Esophagus squamous epithelium (tissue), 5 donors: ENCODE data around the gene AFF3. TPM values are rescaled to one million over a fixed set of nuclear protein-coding genes. Genes with fewer than 3 reads are reported as not detected.
"Not testable (repeated sequence)": the region's sequence is repeated elsewhere in the genome, so short reads cannot be mapped to it uniquely, and the experiment has no call there.

Source experiments
- DNase-seq: peaks from one replicate; lab custom pipeline; 2025; lab: John Stamatoyannopoulos, UW
- H3K27ac ChIP-seq, 4 donors: fragments of 200-600 bp; sonication (generic); one replicate each; pipeline ENCODE4 v1.5.1; 2016 to 2019; ENCODE audit warnings: mild to moderate bottlenecking in 1 of 4
- H3K27me3 ChIP-seq, 4 donors: fragments of 200-600 bp; sonication (generic); 1 replicate in 3 of 4; 2 replicates in 1 of 4; pipeline versions ENCODE4 v1.5.1 to v1.6.0; 2017 to 2021; ENCODE audit warnings: antibody characterized with exemption in 1 of 4
- H3K36me3 ChIP-seq, 3 donors: fragments of 200-600 bp; sonication (generic); one replicate each; pipeline ENCODE4 v1.5.1; 2016 to 2019
- H3K4me1 ChIP-seq, 3 donors: fragments of 200-600 bp; sonication (generic); one replicate each; pipeline ENCODE4 v1.5.1; 2017 to 2019
- H3K4me3 ChIP-seq, 4 donors: fragments of 200-600 bp; sonication (generic); 1 replicate in 3 of 4; 2 replicates in 1 of 4; pipeline ENCODE4 v1.5.1; 2016 to 2019; ENCODE audit warnings: mild to moderate bottlenecking in 2 of 4, moderate library complexity in 1 of 4
- H3K9me3 ChIP-seq, 3 donors: fragments of 200-600 bp; sonication (generic); one replicate each; pipeline ENCODE4 v1.5.1; 2016 to 2019
- POLR2A ChIP-seq, 4 donors: fragments of 450-650 bp; IDR thresholded peaks; one replicate each; pipeline ENCODE4 v1.6.1; 2017; ENCODE audit warnings: antibody characterized with exemption in 4 of 4, mild to moderate bottlenecking in 4 of 4, moderate library complexity in 3 of 4
- WGBS, 2 donors: methylation state at CpG; one replicate each; pipeline ENCODE4 v1.1.5; 2018; 5-methylcytosine and 5-hydroxymethylcytosine counted together
- intact Hi-C: fragments of 100-400 bp; cut with DNase I; formaldehyde crosslinking; loops from one replicate; pipeline ENCODE4 v1.15.0; 2022
- total RNA-seq, 4 donors: library from RNA; depleted of rRNA; stranded (reverse); fragments of >200 nt; gene quantifications; one replicate each; pipeline ENCODE4 v1.1.0, GENCODE V29; 2016
- TF ChIP-seq, protein P1 (sequence below), 6 experiments: fragments of 450-650 bp in 4 of 6; fragments of 200-600 bp in 2 of 6; sonication (generic) in 2 of 6; IDR thresholded peaks; one replicate each; pipeline ENCODE4 v1.5.1; 2016 to 2019; ENCODE audit warnings: antibody characterized with exemption in 6 of 6, mild to moderate bottlenecking in 4 of 6, moderate library complexity in 4 of 6
- donor health status: DM: yes; HTN: yes; CAD: no.

Gene AFF3
- total RNA-seq, 4 donors from 2014 or later = 1.2 to 9.7 (median 3.8) TPM

DNA sequence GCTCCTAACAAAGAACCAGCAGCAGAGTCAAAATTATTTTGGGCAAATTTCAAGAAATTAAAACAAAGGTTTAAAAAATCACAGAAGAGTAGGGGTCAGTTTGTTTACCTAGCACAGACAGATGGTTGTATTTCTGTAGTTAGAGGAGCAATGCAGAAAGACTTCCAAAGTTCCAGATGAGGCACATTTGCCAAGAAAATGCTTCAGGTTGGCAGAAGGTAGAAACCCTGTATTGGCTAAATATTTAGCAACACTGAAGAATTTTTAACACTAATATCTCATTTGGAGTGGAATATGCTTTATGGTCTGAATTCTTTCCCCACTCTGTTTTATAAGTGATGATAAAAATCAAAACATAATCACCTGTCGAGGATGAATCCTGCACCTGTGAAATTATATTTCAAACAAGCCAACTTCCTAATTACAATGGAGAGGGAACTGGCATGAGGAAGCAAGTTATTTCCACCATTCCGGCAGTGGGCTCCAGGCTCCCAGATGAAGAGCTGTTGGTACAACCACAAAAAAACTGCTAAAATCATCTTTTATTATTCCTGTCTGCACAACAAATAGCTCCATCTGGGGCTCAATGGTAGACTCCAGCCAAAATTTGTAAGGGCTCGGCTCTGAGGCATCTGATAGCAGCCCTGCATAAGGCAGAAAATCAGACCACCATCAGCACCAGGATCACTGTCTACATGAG is 366.0 kb downstream of the AFF3 start:
- intact Hi-C loops = no loop called here
- no peaks in the 10 kb centered on the region for H3K36me3 ChIP-seq
- TF ChIP-seq POLR2A (IDR thresholded peaks at IDR 0.05) = no peak
- TF ChIP-seq, protein P1, sequence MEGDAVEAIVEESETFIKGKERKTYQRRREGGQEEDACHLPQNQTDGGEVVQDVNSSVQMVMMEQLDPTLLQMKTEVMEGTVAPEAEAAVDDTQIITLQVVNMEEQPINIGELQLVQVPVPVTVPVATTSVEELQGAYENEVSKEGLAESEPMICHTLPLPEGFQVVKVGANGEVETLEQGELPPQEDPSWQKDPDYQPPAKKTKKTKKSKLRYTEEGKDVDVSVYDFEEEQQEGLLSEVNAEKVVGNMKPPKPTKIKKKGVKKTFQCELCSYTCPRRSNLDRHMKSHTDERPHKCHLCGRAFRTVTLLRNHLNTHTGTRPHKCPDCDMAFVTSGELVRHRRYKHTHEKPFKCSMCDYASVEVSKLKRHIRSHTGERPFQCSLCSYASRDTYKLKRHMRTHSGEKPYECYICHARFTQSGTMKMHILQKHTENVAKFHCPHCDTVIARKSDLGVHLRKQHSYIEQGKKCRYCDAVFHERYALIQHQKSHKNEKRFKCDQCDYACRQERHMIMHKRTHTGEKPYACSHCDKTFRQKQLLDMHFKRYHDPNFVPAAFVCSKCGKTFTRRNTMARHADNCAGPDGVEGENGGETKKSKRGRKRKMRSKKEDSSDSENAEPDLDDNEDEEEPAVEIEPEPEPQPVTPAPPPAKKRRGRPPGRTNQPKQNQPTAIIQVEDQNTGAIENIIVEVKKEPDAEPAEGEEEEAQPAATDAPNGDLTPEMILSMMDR (IDR thresholded peaks at IDR 0.05) = no peak
- no peaks in the 10 kb centered on the region for H3K27me3 ChIP-seq
- H3K4me1 ChIP-seq = no peaks in the 10 kb centered on the region
- 63 to 64% methylated on average over 3 of the region's 3 CpGs for WGBS, 2 donors
- no peaks in the 10 kb centered on the region for H3K9me3 ChIP-seq
- H3K27ac ChIP-seq = no peak overlapping the region
- no peak overlapping the region for H3K4me3 ChIP-seq
- DNase-seq = no peak

DNA sequence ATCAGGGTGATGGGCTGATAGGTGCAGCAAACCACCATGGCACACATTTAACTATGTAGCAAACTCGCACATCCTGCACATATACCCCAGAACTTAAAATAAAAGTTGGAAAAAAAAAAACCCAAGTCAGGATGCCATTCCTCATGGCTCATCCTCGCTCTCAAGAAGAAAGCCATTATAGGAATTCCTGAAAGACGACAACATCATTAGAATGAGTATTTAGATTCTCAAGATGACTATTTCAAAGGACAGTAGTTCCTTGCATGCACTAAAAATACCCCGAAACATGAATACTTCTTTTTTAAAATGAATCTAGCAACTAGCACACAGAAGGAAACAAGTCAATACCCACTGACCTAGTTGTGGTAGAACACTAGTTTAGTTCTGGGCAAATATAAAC is 366.8 kb downstream of the AFF3 start:
- intact Hi-C loops = no loop called here
- Histone ChIP-seq H3K4me1 (no peaks in the 10 kb centered on the region), H3K27ac (no peak overlapping the region), H3K9me3 (no peaks in the 10 kb centered on the region), H3K27me3 (no peaks in the 10 kb centered on the region), H3K36me3 (no peaks in the 10 kb centered on the region), H3K4me3 (no peak overlapping the region)
- TF ChIP-seq POLR2A (IDR thresholded peaks at IDR 0.05) = no peak
- TF ChIP-seq, protein P1 (IDR thresholded peaks at IDR 0.05) = no peak
- 57 to 69% methylated on average over 4 of the region's 4 CpGs for WGBS, 2 donors
- no peak for DNase-seq

DNA sequence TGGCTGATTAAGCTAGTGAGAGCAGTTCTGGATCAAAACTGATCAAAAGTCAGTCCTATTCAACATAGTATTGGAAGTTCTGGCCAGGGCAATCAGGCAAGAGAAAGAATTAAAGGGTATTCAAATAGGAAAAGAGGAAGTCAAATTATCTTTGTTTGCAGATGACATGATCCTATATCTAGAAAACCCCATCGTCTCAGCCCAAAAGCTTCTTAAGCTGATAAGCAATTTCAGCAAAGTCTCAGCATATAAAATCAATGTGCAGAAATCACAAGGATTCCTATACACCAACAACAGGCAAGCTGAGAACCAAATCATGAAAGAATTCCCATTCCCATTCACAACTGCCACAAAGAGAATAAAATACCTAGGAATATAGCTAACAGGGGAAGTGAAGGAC is 368.7 kb downstream of the AFF3 start:
- H3K4me1 ChIP-seq, DNase-seq, intact Hi-C loops, H3K36me3 ChIP-seq, H3K9me3 ChIP-seq, H3K27me3 ChIP-seq, H3K4me3 ChIP-seq, H3K27ac ChIP-seq: not testable (repeated sequence)
- 73 to 87% methylated on average over 1 of the region's 1 CpG for WGBS, 2 donors

DNA sequence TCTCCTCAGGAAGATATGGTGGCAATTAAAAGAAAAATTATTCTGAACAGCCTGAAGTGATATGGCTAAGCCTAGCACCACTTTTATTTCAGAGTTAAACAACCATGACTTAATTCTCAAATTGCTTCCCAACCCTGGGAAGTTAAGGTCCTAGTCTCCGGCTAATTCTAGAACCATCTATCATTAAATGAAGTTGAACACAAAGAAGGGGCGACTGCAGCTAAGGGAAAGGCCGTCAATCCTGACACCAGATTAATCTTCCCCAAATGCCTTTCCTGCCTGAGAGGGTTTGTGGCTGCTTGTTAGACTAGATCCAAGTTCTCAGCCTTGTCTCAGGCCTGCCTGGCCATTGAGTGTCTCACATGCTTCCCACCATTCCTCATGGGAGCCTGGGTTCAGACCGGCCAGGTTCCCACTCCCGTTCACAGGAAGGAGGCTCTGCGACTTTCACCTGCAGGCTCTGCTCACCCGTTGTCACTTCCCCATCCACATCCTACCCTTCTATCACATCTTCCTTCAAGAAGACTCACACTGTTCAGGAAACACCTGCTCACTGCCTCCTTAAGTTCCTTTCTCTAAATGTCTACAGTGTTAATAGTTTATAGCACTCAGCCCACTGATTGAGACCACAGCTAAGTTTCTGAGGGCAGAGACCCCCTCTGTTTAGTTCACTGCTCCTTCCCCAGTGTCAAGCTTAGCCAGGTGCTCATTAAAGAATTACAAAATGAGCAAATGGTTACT is 369.6 kb downstream of the AFF3 start:
- Histone ChIP-seq H3K4me1 (no peaks in the 10 kb centered on the region), H3K4me3 (no peak overlapping the region), H3K27ac (no peak overlapping the region), H3K36me3 (no peaks in the 10 kb centered on the region), H3K27me3 (no peaks in the 10 kb centered on the region), H3K9me3 (no peaks in the 10 kb centered on the region)
- no peak for DNase-seq
- intact Hi-C loops = no loop called here
- WGBS, 2 donors = 59 to 64% methylated on average over 7 of the region's 7 CpGs
- no peak for TF ChIP-seq POLR2A (IDR thresholded peaks at IDR 0.05)
- TF ChIP-seq, protein P1 (IDR thresholded peaks at IDR 0.05) = no peak

DNA sequence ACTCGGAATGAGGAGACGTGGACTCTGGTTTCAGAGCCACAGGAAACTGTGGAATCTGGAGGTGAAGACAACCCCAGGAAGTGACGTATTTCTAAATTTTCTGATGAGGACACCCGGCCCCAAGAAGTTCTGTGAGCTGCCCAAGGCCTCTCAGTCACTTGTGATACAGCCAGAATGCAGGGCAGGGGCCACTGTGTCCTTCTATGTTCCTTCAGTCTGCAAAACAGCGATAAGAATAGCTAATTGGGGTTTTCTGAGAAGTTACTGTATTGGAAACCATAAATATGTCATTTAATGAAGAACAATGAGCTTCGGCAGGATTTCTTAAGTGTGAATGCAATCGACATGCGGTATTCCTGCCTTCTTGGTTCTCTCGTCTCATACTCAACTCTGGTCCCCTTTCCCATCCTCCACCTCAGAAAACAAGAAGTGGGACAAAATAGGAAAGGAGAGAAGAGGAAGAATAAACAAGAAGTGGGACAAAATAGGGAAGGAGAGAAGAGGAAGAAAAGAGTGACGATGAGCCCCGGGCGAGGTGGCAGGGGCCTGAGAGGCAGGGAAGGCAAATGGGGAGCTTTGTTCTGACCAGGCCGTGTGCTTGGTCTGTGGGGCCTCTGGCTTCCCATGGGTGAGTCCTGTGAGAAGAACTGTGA is 370.6 kb downstream of the AFF3 start:
- WGBS, 2 donors = 70 to 75% methylated on average over 13 of the region's 13 CpGs
- H3K9me3 ChIP-seq = no peaks in the 10 kb centered on the region
- H3K27ac ChIP-seq = no peak overlapping the region

More for the DNA sequence above, 370.6 kb downstream of the AFF3 start:
- TF ChIP-seq, protein P1 (IDR thresholded peaks at IDR 0.05) = no peak
- Histone ChIP-seq H3K36me3 (no peaks in the 10 kb centered on the region), H3K4me3 (no peak overlapping the region), H3K4me1 (no peaks in the 10 kb centered on the region), H3K27me3 (no peaks in the 10 kb centered on the region)
- DNase-seq = no peak
- intact Hi-C loops = no loop called here
